Glutamatergic neuron (in vitro differentiated cells): Measurements from ENCODE around the gene DPEP1. TPM values are rescaled to one million over a fixed set of nuclear protein-coding genes. Genes with fewer than 3 reads are reported as not detected.
A peak's percentile ranks its signal among the peaks of the same experiment; 100 is the strongest.

ENCODE experiments used
- DNase-seq: peaks from one replicate; pipeline ENCODE4 v3.0.0; 2022
- H3K27ac Mint-ChIP-seq: one replicate; pipeline ENCODE4 v1.8.0; 2020; ENCODE audit warnings: mild to moderate bottlenecking, mixed read lengths, inconsistent platforms; ENCODE audit not compliant: unreplicated experiment
- H3K27me3 Mint-ChIP-seq: one replicate; pipeline ENCODE4 v1.8.0; 2020; ENCODE audit warnings: mild to moderate bottlenecking, moderate library complexity, mixed read lengths, inconsistent platforms; ENCODE audit not compliant: unreplicated experiment
- H3K36me3 Mint-ChIP-seq: one replicate; pipeline ENCODE4 v1.8.0; 2020; ENCODE audit warnings: mild to moderate bottlenecking, mixed read lengths, inconsistent platforms; ENCODE audit not compliant: unreplicated experiment
- H3K4me1 Mint-ChIP-seq: one replicate; pipeline ENCODE4 v1.8.0; 2020; ENCODE audit warnings: mild to moderate bottlenecking, low read depth, mixed read lengths, inconsistent platforms; ENCODE audit not compliant: unreplicated experiment
- H3K4me3 Mint-ChIP-seq: one replicate; pipeline ENCODE4 v1.8.0; 2020; ENCODE audit warnings: mild to moderate bottlenecking, mixed read lengths, inconsistent platforms; ENCODE audit not compliant: unreplicated experiment
- H3K9me3 Mint-ChIP-seq: one replicate; pipeline ENCODE4 v1.8.0; 2020; ENCODE audit warnings: mild to moderate bottlenecking, moderate library complexity, mixed read lengths, inconsistent platforms; ENCODE audit not compliant: unreplicated experiment
- total RNA-seq: library from RNA; stranded (reverse); fragmentation: NEBNext Ultra II Directional; extraction: Animal tissue kit (Norgen Biotek cat#: 25700); gene quantifications from one replicate; pipeline ENCODE4 v1.2.1, GENCODE V29; 2021; ENCODE audit not compliant: unreplicated experiment
- TF ChIP-seq, protein P1 (sequence below): fragments of 200-600 bp; sonication (generic); IDR thresholded peaks from one replicate; pipeline ENCODE4 v1.5.0; 2021; ENCODE audit not compliant: partially characterized antibody, unreplicated experiment

DPEP1 gene
- total RNA-seq, 1 donor from 2014 or later, result 0.39 TPM

- H3K27ac Mint-ChIP-seq, result no peak overlapping the region
- H3K4me1 Mint-ChIP-seq, result peaks cover 9% of the 10 kb centered on the region
- H3K4me3 Mint-ChIP-seq, result no peak overlapping the region
- H3K36me3 Mint-ChIP-seq, result peaks cover 5% of the 10 kb centered on the region
- TF ChIP-seq, protein P1, sequence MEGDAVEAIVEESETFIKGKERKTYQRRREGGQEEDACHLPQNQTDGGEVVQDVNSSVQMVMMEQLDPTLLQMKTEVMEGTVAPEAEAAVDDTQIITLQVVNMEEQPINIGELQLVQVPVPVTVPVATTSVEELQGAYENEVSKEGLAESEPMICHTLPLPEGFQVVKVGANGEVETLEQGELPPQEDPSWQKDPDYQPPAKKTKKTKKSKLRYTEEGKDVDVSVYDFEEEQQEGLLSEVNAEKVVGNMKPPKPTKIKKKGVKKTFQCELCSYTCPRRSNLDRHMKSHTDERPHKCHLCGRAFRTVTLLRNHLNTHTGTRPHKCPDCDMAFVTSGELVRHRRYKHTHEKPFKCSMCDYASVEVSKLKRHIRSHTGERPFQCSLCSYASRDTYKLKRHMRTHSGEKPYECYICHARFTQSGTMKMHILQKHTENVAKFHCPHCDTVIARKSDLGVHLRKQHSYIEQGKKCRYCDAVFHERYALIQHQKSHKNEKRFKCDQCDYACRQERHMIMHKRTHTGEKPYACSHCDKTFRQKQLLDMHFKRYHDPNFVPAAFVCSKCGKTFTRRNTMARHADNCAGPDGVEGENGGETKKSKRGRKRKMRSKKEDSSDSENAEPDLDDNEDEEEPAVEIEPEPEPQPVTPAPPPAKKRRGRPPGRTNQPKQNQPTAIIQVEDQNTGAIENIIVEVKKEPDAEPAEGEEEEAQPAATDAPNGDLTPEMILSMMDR, result no peak
- DNase-seq, result no peak
- peaks cover 9% of the 10 kb centered on the region for H3K27me3 Mint-ChIP-seq
- H3K9me3 Mint-ChIP-seq, result peaks cover 6% of the 10 kb centered on the region
Measured at GRCh38 chr16:89610108-89610453, 3.4 kb upstream of the DPEP1 start.

- H3K4me3 Mint-ChIP-seq, result peak overlapping the region; percentile 49
Measured at GRCh38 chr16:89612415-89613166, 851 bp upstream of the DPEP1 start.

GRCh38 chr16:89613954-89614459 is 565 bp downstream of the DPEP1 start:
- Mint-ChIP-seq H3K9me3 (peaks cover 6% of the 10 kb centered on the region), H3K4me1 (peaks cover 10% of the 10 kb centered on the region), H3K27ac (no peak overlapping the region), H3K27me3 (peaks cover 9% of the 10 kb centered on the region), H3K36me3 (peaks cover 5% of the 10 kb centered on the region), H3K4me3 (no peak overlapping the region)
- no peak for DNase-seq
- TF ChIP-seq, protein P1, result no peak

More at GRCh38 chr16:89612415-89613166, 851 bp upstream of the DPEP1 start:
- TF ChIP-seq, protein P1, result no peak
- peaks cover 9% of the 10 kb centered on the region for H3K27me3 Mint-ChIP-seq
- H3K36me3 Mint-ChIP-seq, result peaks cover 5% of the 10 kb centered on the region
- H3K27ac Mint-ChIP-seq, result peak overlapping the region; percentile 78
- peaks cover 6% of the 10 kb centered on the region for H3K9me3 Mint-ChIP-seq
- no peak for DNase-seq
- H3K4me1 Mint-ChIP-seq, result peaks cover 11% of the 10 kb centered on the region

- Mint-ChIP-seq H3K27me3 (peaks cover 10% of the 10 kb centered on the region), H3K4me3 (no peak overlapping the region), H3K27ac (no peak overlapping the region), H3K9me3 (peaks cover 6% of the 10 kb centered on the region), H3K4me1 (peaks cover 10% of the 10 kb centered on the region), H3K36me3 (peaks cover 5% of the 10 kb centered on the region)
- no peak for DNase-seq
- TF ChIP-seq, protein P1, result no peak
Measured at GRCh38 chr16:89615176-89615575, 1.7 kb downstream of the DPEP1 start.

GRCh38 chr16:89615596-89616090 is 2.2 kb downstream of the DPEP1 start:
- Mint-ChIP-seq H3K27me3 (peaks cover 10% of the 10 kb centered on the region), H3K9me3 (peaks cover 6% of the 10 kb centered on the region), H3K4me3 (no peak overlapping the region), H3K36me3 (peaks cover 5% of the 10 kb centered on the region), H3K4me1 (peaks cover 10% of the 10 kb centered on the region), H3K27ac (no peak overlapping the region)
- DNase-seq, result peak; percentile 54
- TF ChIP-seq, protein P1, result peak; percentile 52
